Measurements from ENCODE around the gene DGCR8.

The DGCR8 gene

DNA sequence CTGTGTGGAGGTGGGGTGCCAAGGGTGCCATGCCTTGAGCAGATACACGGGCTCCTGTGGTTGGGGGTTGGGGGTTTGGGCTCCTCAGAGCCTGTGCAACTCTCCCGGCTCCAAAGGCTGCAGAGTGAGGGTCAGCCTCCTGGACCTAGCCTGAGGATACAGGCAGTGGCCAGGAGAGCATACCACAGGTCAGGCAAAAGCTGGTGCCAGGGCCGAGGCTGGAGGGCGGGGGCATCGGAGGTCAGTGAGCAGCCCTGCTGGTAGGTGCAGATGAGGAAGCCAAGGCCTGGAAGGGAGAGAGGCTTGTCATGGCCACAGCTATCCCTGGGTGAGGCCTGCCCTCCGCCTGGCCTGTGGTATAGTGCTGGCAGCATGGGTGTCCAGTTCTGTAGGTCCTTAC, 25.6 kb upstream of the DGCR8 start:
- TF ChIP-seq, protein P1, sequence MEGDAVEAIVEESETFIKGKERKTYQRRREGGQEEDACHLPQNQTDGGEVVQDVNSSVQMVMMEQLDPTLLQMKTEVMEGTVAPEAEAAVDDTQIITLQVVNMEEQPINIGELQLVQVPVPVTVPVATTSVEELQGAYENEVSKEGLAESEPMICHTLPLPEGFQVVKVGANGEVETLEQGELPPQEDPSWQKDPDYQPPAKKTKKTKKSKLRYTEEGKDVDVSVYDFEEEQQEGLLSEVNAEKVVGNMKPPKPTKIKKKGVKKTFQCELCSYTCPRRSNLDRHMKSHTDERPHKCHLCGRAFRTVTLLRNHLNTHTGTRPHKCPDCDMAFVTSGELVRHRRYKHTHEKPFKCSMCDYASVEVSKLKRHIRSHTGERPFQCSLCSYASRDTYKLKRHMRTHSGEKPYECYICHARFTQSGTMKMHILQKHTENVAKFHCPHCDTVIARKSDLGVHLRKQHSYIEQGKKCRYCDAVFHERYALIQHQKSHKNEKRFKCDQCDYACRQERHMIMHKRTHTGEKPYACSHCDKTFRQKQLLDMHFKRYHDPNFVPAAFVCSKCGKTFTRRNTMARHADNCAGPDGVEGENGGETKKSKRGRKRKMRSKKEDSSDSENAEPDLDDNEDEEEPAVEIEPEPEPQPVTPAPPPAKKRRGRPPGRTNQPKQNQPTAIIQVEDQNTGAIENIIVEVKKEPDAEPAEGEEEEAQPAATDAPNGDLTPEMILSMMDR (IDR thresholded peaks at IDR 0.05; ENCODE audit: low read depth, low read length): no peak
- DNase-seq: no peak
- Histone ChIP-seq H3K36me3 (no peaks in the 10 kb centered on the region; the same call in 1 of the 2 replicates), H3K9me3 (no peaks in the 10 kb centered on the region), H3K4me3 (ENCODE audit: low read depth, low read length) (no peak overlapping the region), H3K4me1 (no peaks in the 10 kb centered on the region), H3K27me3 (no peaks in the 10 kb centered on the region)

DNA sequence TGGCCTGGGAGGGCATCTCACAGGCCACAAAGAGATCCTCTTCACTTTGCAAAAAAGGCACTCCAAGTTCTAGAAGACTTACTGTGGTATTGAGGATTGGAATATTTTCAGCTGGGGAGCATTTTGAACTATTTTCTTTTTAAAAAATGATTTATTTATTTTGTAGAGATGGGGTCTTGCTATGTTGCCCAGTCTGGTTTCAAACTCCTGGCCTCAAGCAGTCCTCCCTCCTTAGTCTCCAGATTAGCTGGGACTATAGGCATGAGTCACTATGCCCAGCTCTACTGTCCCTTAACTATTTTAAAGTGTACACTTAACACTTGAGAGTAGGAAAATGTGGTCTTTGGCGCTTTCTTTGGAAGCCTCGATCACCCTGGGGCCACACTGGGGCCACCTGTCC, 24.9 kb upstream of the DGCR8 start:
- TF ChIP-seq, protein P1 (IDR thresholded peaks at IDR 0.05; ENCODE audit: low read depth, low read length): no peak
- Histone ChIP-seq H3K4me3 (ENCODE audit: low read depth, low read length) (no peak overlapping the region), H3K4me1 (no peaks in the 10 kb centered on the region), H3K27me3 (no peaks in the 10 kb centered on the region), H3K36me3 (no peaks in the 10 kb centered on the region; the same call in 1 of the 2 replicates), H3K9me3 (no peaks in the 10 kb centered on the region)
- DNase-seq: no peak

DNA sequence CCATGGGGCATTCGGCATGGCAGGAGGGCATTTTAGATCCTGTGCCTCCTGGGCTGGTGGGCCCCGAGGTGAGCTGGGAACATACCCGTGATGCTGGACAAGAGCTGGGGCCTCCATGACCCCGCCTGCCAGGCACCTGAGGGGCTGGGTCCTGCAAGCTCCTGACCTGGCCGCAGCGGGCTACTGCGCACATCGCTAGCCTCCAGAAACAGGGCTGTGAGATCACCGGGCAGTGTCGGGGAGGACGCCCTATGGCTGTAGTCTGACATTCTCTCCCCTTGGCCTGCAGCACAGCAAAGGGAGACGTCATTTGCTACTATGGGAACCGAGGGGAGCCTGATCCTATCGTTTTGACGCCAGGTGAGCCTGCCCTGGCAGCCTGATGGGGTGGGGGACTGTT, 24.4 kb upstream of the DGCR8 start:
- Histone ChIP-seq H3K36me3 (no peaks in the 10 kb centered on the region; the same call in 1 of the 2 replicates), H3K4me1 (no peaks in the 10 kb centered on the region), H3K9me3 (no peaks in the 10 kb centered on the region), H3K4me3 (ENCODE audit: low read depth, low read length) (no peak overlapping the region), H3K27me3 (no peaks in the 10 kb centered on the region)
- DNase-seq: no peak
- TF ChIP-seq, protein P1 (IDR thresholded peaks at IDR 0.05; ENCODE audit: low read depth, low read length): no peak

DNA sequence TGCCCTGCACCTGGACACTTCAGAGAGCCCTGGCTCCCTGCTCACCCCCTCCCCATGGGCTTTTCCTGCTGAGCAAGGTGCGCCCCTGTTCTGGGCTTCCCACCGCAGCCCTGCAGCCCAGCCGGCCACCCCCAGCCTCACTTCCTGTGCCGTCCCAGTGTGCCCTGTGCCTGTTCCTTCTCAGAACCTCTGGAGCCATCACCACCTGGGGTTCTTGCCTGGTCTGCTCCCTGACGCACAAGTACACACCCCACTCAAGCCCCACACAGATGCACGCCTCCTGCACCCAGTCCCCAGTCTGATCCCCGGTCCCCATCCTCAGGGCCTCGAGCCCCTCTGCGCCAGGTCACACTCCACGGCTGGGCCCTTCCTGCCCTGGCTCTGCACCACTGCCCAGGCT, 23.9 kb upstream of the DGCR8 start:
- H3K27me3 ChIP-seq: no peaks in the 10 kb centered on the region
- H3K4me3 ChIP-seq (ENCODE audit: low read depth, low read length): no peak overlapping the region
- TF ChIP-seq, protein P1 (IDR thresholded peaks at IDR 0.05; ENCODE audit: low read depth, low read length): no peak
- H3K4me1 ChIP-seq: no peaks in the 10 kb centered on the region
- H3K36me3 ChIP-seq: no peaks in the 10 kb centered on the region; the same call in 1 of the 2 replicates
- no peaks in the 10 kb centered on the region for H3K9me3 ChIP-seq
- no peak for DNase-seq

DNA sequence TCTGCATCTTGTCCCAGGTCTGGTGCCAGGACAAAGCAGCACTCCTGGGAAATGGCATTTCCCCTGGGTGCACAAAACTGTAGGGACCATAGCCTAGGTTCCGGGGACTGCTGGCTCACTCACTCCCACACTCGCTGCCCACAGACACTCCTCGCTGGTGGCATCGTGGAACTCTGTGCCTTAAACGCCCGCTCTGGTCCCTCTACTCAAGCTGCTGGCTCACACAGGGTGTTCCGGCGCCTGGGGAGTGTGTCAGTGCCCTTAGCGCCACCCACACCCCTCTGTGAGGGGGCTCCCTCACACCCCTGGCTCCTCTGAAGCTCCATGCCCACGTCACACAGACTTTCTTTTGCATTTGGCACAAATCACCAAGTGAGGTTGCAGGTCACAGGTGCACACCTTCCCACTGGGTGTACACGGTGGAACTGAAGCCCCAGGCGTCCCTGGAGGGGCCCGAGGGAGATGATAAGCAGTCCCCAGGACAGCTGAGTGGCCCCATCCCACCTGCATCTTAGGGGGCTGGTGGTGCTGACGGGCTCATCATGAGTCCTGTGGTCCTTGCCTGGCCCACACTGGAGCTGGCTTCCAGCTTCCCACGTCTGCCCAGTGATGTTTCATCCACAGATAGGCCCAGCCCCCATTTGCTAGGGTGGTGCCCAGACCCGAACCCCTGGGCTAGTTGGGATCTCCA, 23.2 kb upstream of the DGCR8 start:
- Histone ChIP-seq H3K9me3 (no peaks in the 10 kb centered on the region), H3K4me3 (ENCODE audit: low read depth, low read length) (no peak overlapping the region), H3K4me1 (no peaks in the 10 kb centered on the region), H3K36me3 (no peaks in the 10 kb centered on the region; the same call in 1 of the 2 replicates), H3K27me3 (no peaks in the 10 kb centered on the region)
- no peak for DNase-seq
- TF ChIP-seq, protein P1 (IDR thresholded peaks at IDR 0.05; ENCODE audit: low read depth, low read length): no peak

DNA sequence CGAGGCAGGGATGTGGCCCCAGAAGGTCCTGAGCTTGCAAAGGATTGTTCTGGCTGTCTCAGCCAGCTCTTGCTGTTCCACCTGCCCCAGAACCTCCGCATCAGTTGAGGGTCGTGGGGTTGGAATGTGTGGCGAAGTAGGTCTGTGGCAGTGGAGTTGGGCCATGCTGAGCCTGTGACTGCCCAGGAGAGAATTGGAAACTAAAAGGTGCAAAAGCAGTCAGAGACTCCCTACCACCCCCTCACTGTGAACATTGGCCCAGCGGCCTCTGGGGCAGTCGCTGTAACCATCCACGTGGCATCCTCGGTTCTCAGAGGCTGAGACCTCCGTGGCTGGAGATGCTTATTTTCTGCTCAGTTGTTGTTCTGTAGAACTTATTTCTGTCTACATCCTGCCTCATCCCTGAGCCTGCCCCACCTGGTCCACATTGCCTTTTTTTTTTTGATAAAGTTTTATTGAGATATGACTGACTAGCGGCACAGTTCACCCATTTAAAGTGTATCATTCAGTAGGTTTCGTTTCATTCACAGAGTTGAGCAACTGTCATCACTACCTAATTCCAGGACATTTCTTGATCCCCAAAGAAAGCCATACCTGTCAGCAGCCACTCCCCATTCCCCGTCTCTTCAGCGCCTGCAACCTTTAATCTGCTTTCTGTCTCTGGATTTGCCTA, 22.3 kb upstream of the DGCR8 start:
- no peaks in the 10 kb centered on the region for H3K9me3 ChIP-seq
- no peaks in the 10 kb centered on the region for H3K27me3 ChIP-seq
- TF ChIP-seq, protein P1 (IDR thresholded peaks at IDR 0.05; ENCODE audit: low read depth, low read length): no peak
- H3K36me3 ChIP-seq: no peaks in the 10 kb centered on the region; the same call in 1 of the 2 replicates
- H3K4me3 ChIP-seq (ENCODE audit: low read depth, low read length): no peak overlapping the region
- no peaks in the 10 kb centered on the region for H3K4me1 ChIP-seq
- no peak for DNase-seq
